C4-2B (cell line): Measurements from ENCODE around the gene LCN12.

ENCODE experiments used
- CTCF ChIP-seq: fragments of 450-650 bp; conservative IDR thresholded peaks from 2 replicates; pipeline ENCODE4 v1.5.1; 2017; ENCODE audit warnings: mild to moderate bottlenecking
- ZFX ChIP-seq: fragments of 450-650 bp; IDR thresholded peaks from 2 replicates; pipeline ENCODE4 v1.6.1; 2017

DNA sequence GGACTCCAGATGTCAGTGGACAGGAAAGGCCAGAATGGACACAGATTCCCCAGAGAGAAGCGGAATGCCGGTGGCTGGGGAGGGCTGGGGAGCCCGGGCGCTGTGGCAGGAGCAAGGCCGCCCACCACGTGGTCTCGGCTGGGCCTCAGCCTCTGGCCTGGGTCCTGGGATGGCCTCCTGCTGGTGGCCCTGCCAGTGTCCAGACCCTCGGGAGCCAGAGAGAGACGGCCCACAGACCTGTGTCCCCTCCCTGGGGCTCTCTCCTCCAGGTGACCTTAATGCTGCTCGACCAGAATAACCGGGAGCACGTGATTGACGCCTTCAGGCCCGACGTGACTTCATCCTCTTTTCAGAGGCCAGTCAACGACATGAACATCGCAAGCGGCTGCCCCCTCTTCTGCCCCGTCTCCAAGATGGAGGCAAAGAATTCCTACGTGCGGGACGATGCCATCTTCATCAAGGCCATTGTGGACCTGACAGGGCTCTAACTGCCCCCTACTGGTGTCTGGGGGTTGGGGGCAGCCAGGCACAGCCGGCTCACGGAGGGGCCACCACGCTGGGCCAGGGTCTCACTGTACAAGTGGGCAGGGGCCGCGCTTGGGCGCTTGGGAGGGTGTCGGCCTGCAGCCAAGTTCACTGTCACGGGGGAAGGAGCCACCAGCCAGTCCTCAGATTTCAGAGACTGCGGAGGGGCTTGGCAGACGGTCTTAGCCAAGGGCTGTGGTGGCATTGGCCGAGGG is 26.5 kb upstream of the LCN12 start:
- TF ChIP-seq CTCF = no peak
- TF ChIP-seq ZFX = no peak
